ENCODE measurements around the gene VGLL1. TPM values are rescaled to one million over a fixed set of nuclear protein-coding genes. Genes with fewer than 3 reads are reported as not detected.

The VGLL1 gene
- polyA plus RNA-seq, 1 donor (not counting 4 experiments of a cell fraction or from before 2014, with no cell fraction given): 4.1 TPM

GRCh38 chrX:136549226-136549625, 17.2 kb downstream of the VGLL1 start:
- H2AFZ ChIP-seq (ENCODE audit: control insufficient read depth, low read length): no peak overlapping the region
- H3K27ac ChIP-seq (ENCODE audit: control insufficient read depth, insufficient read depth, low read length): no peak overlapping the region
- no peaks in the 10 kb centered on the region for H3K36me3 ChIP-seq (ENCODE audit: control insufficient read depth in 2 of 2, extremely low read depth in 1 of 2, insufficient read depth in 2 of 2, low read length in 2 of 2)
- H3K4me2 ChIP-seq (ENCODE audit: control insufficient read depth, extremely low read depth, insufficient read depth, low read depth, low read length): no peak overlapping the region
- DNase-seq (ENCODE audit: low read depth, low spot score) (no peak), FAIRE-seq (no peak)
- TF ChIP-seq EZH2 (IDR thresholded peaks at IDR 0.05; ENCODE audit: low read length) (no peak), CTCF (optimal IDR thresholded peaks at IDR 0.05 in 1 of 3, IDR thresholded peaks at IDR 0.05 in 1 of 3, conservative IDR thresholded peaks at IDR 0.05 in 1 of 3; ENCODE audit: extremely low read depth in 1 of 3, insufficient read depth in 2 of 3, low read length in 3 of 3) (no peak)
- dilution Hi-C loops (cut with MboI; ENCODE audit: extremely low pct_ligation_motif_present, low sequenced_read_pairs): no loop called here
- no peaks in the 10 kb centered on the region for H3K4me1 ChIP-seq (ENCODE audit: control insufficient read depth, extremely low read depth, insufficient read depth, low read length)
- H3K9me3 ChIP-seq (ENCODE audit: control insufficient read depth, low read depth, low read length): no peaks in the 10 kb centered on the region
- no peaks in the 10 kb centered on the region for H4K20me1 ChIP-seq (ENCODE audit: control insufficient read depth, extremely low read depth, insufficient read depth, low read length)
- no peaks in the 10 kb centered on the region for H3K27me3 ChIP-seq (ENCODE audit: control insufficient read depth, extremely low read depth, insufficient read depth, low read length)
- H3K79me2 ChIP-seq (ENCODE audit: control insufficient read depth, insufficient read depth, low read length): no peaks in the 10 kb centered on the region
- no peak overlapping the region for H3K4me3 ChIP-seq (ENCODE audit: control insufficient read depth in 2 of 3, extremely low read depth in 1 of 3, insufficient read depth in 2 of 3, low read depth in 1 of 3, low read length in 3 of 3)
- H3K9ac ChIP-seq (ENCODE audit: control insufficient read depth, extremely low read depth, insufficient read depth, low read length): no peak overlapping the region
- H3K9me1 ChIP-seq (ENCODE audit: control insufficient read depth, extremely low read depth, insufficient read depth, low read length): no peaks in the 10 kb centered on the region

DNA sequence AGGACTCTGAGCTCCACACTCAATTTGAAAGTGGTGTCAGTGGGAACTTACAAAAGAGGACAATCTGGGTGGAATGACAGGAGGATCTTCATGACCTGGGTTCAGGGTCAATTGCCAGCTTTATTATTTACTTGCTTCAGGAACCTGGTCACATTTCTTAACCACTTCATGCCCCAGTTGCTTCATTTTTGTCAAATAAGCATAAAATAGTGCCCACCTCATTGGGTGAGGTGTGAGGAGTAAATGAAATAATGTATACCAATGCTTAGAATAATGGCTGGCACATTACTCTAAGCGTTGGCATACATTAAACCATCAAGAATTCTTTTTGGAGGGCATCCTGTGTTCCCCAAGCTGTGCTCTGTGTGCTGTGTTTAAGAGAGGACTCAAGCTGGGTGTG, 19.4 kb downstream of the VGLL1 start:
- Histone ChIP-seq H3K4me1 (ENCODE audit: control insufficient read depth, extremely low read depth, insufficient read depth, low read length) (no peaks in the 10 kb centered on the region), H3K9me3 (ENCODE audit: control insufficient read depth, low read depth, low read length) (no peaks in the 10 kb centered on the region), H3K4me2 (ENCODE audit: control insufficient read depth, extremely low read depth, insufficient read depth, low read depth, low read length) (no peak overlapping the region), H3K79me2 (ENCODE audit: control insufficient read depth, insufficient read depth, low read length) (no peaks in the 10 kb centered on the region), H3K27ac (ENCODE audit: control insufficient read depth, insufficient read depth, low read length) (no peak overlapping the region), H4K20me1 (ENCODE audit: control insufficient read depth, extremely low read depth, insufficient read depth, low read length) (no peaks in the 10 kb centered on the region), H3K9ac (ENCODE audit: control insufficient read depth, extremely low read depth, insufficient read depth, low read length) (no peak overlapping the region), H3K4me3 (ENCODE audit: control insufficient read depth in 2 of 3, extremely low read depth in 1 of 3, insufficient read depth in 2 of 3, low read depth in 1 of 3, low read length in 3 of 3) (no peak overlapping the region), H3K9me1 (ENCODE audit: control insufficient read depth, extremely low read depth, insufficient read depth, low read length) (no peaks in the 10 kb centered on the region), H3K36me3 (ENCODE audit: control insufficient read depth in 2 of 2, extremely low read depth in 1 of 2, insufficient read depth in 2 of 2, low read length in 2 of 2) (no peaks in the 10 kb centered on the region), H3K27me3 (ENCODE audit: control insufficient read depth, extremely low read depth, insufficient read depth, low read length) (no peaks in the 10 kb centered on the region), H2AFZ (ENCODE audit: control insufficient read depth, low read length) (no peak overlapping the region)
- FAIRE-seq (no peak), DNase-seq (ENCODE audit: low read depth, low spot score) (no peak)
- TF ChIP-seq CTCF (optimal IDR thresholded peaks at IDR 0.05 in 1 of 3, IDR thresholded peaks at IDR 0.05 in 1 of 3, conservative IDR thresholded peaks at IDR 0.05 in 1 of 3; ENCODE audit: extremely low read depth in 1 of 3, insufficient read depth in 2 of 3, low read length in 3 of 3) (no peak), EZH2 (IDR thresholded peaks at IDR 0.05; ENCODE audit: low read length) (no peak)
- dilution Hi-C loops (cut with MboI; ENCODE audit: extremely low pct_ligation_motif_present, low sequenced_read_pairs): no loop called here
